ENCODE measurements around the gene CHN2.

Gene CHN2

DNA sequence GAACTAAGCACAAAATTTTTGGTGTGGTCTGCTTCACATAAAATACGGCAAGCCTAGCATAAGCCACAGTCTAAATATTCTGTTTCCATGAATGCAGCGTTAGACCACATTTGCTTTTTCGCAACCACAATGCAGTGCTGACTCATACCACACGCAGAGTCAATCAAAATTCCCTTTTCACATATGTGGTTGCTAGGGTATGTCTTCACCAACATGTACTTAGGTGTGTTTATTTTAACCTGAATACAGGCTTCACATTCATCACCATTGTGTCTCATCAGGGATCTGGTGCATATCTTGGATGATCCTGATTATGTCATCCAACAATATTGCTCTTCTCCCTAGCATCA, 90.8 kb downstream of the CHN2 start:
- DNase-seq (ENCODE audit: low spot score), result no peak

DNA sequence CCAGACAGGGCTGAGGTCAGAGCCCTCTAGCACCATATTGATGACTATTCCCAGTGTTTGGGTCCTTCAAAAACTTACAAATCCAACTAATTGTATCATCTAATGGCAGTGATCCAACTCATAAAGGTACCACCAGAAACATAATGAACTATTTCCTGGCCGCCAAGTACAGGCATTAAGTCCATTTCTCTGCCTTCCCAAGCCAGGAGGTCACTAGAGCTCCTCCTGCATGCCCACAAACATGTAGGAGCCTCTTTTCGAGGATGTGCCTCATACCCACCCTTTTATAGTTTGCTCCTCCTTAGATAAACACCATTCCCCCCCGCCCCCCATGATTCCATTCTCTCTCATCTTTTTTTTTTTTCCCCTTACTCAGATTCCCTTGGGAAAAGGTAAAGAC, 91.3 kb downstream of the CHN2 start:
- no peak for DNase-seq (ENCODE audit: low spot score)

DNA sequence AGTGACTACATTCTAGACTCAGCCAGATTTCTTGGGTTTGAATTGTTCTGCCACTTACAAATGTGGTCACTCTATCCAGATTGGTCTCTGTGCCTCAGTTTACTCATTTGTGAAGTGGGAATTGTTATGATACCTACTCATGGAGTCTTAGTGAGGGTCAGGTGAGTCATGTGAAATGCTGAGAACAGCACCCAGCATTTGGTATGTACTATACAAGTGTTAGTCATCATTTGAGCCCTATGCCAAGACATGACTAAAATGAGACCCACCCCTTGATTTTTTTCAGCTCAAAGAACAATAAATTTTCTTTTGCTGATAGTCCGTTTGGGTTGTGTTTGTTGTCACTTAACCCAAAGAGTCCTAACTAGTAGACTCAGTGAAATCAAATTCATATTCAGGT, 92.8 kb downstream of the CHN2 start:
- no peak for DNase-seq (ENCODE audit: low spot score)

DNA sequence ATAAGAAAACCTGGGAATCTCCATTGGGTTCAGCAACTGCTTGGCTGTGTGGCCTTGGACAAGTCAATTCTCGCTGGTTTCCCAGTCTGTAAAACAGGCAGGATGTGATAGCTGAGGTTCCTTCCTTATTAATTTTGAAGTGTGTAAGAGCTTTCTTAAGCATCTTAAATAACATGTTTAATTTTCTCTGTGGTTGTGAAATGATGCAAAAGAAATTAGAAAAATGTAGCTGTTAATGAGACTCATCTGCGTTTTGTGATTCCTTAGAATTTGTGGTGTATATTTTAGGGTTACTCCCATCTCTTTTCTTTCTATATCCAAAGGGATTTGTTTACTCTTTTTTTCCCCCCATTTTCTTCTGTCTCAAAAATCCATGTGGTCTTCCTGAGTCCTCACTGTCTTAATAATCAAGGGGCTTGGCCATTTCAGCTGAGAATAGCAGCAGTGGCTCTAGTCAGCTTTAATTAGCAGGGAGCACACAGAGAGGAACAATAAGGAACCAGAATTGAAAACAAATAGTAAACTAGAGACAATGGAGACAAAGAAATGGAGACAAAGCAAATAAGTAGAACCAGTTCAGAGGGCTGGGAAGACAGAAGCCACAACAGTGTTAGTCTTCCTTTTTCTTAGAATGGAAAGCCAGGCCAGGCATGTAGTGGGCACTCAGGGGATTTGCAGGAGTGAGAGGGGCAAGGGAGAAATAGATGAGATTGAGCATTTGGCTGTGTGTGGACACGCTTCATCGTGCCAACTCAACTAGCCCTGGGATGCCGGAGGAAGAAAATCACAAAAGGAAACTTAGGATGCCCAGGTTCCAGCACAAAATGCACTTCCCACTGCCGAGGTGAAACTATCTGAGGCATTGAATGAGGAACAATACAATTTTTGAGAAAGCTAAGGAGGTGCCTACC, 93.9 kb downstream of the CHN2 start:
- no peak for DNase-seq (ENCODE audit: low spot score)

DNA sequence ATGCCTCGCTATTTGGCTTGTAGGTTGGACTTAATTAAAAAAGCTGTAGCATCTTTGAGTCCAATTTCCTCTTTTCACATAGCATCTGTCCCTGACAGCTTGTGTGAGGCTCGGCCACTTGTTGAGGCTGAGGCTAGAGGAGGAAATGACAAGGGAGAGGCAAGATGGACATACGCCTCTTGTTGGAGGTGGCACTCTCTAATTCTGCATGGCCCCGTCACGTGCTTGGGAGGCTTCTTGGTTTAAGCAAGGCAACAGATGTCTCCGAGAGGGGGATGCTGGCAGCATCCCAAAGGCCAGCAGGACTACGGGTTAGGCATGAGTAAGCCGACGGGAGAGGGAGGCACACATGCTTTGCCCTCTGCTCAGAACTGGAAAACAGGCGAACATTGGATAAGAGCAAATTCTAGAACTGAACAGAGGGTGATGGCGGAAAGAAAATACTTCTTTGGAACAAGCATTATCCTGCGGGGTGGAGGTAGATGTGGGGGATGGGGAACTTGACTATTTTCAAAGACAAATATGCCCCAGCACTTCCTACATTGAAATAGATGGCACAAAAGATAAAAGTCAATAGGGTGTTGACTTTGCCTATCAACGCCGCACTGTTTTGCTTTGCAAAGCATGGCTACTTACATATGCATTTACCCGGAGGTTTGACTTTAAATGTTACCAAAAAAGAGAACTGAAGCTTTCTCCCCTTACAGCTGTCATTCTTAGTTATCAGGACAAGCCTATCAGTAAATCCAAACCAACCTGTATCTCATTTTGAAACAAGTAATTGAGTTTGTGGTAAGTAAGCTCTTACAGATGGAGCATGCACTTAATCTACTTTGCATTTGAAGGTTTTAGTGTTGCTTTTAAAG, 94.8 kb downstream of the CHN2 start:
- peak; percentile 70 for DNase-seq (ENCODE audit: low spot score)

DNA sequence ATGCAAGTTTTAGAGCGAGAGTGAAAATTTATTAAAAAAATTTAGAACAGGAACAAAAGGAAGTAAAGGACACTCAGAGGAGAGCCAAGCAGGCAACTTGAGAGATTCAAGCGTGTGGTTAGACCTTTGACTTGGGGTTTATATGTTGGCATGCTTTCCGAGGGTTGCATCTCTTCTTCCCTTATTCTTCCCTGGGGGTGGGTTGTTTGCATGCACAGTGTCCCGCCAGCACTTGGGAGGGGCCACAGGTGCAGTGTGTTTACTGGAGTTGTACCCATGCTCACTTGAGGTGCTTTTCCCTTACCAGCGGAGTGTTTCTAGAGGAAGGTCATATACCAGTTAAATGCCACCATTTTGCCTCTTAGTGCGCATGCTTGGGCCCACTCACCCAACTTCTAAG, 96.3 kb downstream of the CHN2 start:
- DNase-seq (ENCODE audit: low spot score), result no peak

DNA sequence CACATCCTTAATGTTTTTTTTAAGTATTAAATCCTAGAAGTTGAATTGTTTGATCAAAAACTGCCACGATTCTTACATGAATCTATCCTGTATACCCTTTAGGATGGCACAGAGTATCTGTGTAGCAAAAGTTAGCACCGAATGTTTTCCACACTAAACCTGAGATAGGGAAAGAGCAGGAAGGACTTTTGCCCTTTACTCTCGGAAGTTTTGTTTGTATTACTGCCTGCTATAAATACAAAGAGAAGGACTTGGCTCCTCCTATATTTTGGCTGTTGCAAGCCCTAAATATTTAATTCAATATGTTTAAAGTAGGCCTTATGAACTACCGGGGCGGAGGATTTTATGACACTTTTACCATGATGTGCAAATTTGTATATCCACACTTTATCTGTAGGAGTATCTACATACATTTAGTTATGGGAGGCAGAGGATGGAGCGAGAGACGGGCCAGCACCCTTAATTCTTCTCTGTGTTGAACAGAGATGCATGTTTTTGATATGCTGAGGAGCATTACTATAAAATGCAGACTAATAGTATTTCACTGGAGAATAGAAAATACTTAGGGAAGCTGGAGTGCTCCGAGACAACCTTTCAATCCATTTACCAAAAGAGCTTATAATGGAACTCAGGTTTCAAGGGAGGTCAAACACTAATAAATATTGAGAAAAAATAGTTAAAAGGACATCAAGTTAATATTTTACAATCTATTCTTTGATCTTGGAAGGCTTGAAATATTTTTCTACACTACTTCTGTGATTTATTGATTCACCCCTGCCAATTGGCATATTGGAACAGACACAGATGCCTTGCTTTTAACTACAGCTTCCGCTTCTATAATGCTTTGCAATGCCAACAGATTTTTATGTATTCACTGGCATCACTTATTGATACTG, 97.4 kb downstream of the CHN2 start:
- DNase-seq (ENCODE audit: low spot score), result no peak

DNA sequence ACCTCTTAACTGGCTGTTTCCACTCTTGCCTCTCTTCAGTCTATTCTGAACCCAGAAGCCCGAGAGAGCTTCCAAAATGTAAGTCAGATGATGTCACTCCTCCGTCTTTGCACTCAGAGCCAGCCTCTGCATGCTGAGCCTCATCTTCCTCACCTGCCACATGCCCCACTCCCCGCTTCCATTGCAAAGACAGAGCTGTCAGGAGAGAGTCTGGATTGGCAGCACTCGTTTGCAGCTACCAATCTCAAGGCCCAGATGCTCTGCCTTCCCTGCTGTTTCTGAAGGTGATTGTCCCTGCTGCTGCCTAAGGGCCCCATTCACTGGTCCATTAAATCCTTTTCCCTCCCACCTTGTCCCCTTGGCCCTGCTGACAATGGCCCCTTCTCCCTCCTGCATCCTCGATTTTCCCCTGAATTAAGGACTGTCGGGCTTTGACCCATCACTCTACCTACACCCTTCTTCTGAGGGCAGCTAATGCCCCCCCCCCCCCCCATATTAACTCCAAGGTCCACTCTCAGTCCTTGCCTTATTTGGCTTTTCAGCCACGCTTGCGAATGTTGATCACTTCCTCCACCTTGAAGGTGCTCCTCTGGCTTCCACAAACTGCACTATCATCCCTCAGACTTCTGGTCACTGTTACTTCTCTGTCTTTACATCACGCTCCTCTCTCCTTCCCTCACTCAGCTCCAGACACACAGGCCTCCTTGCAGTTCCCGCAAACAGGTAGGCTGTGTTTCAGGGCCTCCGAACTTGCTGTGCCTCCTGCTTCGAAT, 98.5 kb downstream of the CHN2 start:
- DNase-seq (ENCODE audit: low spot score), result no peak

DNA sequence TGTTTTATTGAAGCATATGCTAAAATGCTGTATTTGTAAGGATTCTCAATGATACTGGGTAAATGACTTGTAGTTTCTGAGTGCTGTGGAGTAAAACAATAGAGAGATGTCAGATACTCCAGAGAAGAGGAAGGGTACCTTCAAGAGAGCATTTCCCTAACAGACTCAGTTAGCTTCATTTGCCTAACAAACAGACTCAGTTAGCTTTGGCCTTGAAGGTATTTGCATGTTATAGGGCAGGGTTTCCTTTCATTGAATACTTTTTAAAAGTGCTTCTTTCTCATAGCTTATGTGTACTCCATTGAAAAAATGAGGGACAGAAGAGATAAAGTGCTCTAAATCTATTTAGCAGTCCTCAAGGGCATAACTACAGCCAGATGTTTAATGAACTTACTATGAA, 101.8 kb downstream of the CHN2 start:
- DNase-seq (ENCODE audit: low spot score), result no peak

DNA sequence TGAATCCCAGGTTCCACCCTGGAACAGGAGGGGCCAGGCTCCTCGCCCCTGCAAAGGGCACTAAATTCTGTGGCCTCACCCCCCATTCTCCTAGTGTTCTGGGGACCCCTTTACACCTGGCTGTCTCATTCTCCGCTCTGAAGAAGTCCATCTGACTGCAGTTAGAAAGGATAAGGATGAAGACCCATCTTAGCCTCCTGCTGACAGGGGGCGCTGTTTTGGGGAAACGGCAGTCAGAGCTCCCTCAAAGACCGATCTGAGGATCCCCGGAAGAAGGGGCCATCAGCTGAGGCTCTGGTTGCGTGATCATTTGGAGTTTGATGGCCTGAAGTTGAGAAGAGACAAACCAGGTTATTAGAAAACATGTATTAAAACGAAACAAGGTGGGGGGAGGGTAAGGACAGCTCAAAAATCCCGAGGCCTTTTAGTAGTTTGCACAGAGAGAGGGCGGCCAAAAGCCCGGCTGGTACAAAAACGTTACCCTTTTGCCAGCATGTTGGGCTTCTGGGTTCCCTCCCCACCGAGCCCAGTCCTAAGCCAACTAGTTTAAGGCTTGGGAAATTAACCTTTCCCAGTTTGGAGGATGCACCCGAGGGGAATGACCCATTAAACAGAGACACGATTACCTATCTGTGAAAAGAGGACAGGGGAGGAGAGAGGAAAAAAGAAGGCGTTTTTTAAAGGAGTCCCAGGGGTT, 102.8 kb downstream of the CHN2 start:
- DNase-seq (ENCODE audit: low spot score), result no peak

DNA sequence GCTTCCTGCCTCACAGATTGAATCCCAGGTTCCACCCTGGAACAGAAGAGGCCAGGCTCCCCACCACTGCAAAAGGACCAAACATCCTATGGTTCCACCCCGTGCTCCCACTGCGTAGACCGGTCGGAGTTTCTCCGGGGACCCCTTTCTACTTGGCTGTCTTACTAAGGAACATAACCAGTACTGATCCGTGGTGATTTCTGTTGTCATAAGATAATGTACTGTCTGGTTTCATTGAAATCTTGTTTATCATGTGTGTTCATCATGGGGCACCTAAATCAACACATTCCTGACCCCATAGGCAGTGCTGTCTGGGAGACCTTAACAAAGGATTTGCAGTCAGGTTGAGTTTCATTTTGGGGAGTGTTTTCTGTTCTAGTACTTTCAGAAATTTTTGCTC, 104.5 kb downstream of the CHN2 start:
- DNase-seq (ENCODE audit: low spot score), result no peak

DNA sequence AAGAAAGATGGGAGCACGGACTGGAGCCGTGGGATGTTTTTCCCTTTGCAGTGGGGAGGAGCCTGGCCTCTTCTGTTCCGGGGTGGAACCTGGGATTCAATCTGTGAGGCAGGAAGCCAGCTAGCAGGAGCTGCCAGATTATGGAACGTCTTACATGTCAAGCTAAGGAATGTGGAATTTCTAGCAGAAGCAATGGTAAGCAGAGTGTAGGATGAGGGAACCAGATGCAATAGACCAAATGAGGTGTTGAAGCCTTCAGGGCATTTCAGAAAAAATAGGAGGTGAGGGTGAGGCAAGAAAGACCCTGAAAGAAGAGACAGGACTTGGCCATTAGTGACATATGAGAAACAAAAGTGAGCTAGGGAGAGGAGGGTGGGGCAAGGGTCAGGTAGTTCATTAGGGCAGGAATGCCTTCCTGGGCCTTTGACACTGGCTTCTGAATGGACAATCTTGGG, 105.5 kb downstream of the CHN2 start:
- no peak for DNase-seq (ENCODE audit: low spot score)

DNA sequence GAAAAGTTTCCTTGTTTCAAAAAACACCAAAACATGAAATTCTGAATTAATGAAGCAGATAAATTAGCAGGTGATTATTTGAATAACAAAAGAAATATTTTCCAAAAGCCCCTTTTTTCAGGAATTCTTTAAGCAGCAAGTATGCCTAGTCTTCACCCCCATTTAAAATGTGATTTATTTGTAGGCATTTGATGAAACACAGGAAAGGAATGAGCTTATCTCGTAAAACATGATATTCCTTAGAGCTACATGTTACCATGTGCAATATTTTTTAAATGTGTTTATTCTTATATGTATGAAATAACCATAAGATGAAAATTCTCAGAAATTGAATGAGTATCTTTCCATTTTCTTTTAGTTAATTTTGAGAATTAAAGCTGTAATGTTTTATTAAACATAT, 106.1 kb downstream of the CHN2 start:
- DNase-seq (ENCODE audit: low spot score), result no peak

DNA sequence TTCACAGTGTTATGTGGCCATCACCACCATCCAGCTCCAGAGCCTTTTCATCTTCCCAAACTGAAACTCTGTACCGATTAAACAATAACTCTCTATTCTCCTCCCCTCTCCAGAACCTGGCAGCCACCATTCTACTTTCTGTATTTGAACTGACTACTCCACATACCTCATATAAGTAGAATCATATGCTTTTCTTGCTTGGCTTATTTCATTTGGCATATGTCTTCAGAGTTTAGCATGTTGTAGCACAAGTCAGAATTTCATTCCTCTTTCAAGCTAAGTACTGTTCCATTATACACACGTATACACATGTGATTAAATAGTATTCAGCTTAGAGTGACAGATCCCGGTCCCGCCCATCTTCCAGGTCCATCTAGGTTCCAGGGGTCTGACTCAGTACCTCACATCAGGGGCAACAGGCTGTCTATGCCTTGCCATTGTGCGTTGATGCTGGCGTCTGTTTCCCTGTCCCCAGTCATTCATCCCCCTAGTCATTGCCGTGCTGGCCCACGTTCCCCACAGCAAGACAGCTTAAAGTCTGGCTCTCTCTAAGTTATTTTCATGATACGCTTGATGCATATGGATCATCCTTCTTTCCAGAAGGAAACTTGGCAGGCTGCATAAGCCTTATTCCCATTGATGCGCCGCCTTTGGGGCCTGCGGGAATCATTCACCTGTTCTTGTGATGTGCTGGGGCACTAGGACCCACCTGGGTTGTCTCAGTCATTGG, 108.3 kb downstream of the CHN2 start:
- DNase-seq (ENCODE audit: low spot score), result no peak

DNA sequence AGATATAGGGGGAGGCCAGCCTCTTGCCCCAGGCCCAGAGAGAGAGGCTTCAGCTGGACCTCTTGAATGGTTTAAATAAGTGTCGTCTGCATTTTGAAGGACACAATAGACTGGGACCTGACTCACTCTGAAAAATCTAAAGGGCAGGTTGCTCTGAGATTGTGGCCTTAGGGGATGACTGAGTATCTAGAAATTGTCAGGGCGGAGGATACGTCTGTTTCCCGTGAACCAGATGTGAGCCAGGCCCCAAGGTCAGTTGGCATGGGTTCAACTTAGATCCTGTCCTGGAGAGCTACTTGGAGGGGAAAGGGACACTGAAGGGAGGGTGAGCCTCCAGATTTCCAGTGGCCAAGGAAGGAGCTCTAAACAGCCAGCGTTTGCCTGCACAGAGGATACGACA, 110.2 kb downstream of the CHN2 start:
- DNase-seq (ENCODE audit: low spot score), result no peak

DNA sequence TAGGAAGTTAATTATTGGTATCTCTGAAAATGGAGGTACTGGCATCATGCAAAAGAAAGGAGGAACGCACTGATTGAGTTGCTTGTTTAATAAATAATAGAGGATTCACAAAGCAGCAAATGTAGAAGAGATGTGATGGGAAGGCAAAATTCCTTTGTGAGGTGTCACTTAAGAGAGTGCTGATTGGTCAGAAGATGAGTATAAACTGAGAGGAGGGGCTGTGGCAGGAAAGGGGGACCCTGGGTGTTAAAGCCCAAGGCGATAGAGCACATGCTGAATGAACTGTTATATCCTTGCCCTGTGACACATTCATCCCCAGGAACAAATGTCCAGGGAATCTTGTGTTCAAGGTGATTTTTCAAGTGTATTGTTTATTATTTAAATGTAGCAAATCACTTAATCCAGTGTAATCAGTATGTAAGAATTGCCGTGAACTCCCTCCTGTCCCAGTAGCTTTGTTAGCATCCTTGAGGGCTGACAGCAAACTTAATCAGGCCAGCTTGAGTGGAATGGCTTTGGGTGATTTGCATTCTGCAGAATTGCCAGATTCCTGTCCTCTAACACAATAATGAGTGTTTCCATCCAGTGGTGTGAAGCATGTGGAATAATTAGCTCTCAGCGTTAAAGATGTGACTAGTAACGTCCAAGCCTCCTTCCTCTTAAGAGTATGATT, 111.9 kb downstream of the CHN2 start:
- no peak for DNase-seq (ENCODE audit: low spot score)

DNA sequence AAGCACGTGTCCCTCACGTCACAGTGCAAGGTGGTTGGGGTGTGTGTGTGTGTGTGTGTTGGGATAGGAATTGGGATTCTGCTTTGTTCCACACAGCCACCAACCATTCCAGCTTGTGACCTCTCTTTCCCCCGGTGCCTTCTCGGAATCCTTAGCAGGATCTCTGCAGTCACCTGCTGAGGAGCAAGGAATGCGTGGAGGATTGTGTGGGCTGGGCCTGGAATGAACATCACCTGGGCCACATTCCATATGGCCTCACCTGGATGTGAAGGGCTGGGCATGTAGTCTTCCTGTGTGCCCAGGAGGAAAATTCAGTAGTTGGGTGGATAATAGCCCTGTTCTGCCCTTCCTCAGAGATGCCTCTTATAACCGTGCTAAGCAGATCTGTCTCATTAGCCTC, 113.8 kb downstream of the CHN2 start:
- no peak for DNase-seq (ENCODE audit: low spot score)

DNA sequence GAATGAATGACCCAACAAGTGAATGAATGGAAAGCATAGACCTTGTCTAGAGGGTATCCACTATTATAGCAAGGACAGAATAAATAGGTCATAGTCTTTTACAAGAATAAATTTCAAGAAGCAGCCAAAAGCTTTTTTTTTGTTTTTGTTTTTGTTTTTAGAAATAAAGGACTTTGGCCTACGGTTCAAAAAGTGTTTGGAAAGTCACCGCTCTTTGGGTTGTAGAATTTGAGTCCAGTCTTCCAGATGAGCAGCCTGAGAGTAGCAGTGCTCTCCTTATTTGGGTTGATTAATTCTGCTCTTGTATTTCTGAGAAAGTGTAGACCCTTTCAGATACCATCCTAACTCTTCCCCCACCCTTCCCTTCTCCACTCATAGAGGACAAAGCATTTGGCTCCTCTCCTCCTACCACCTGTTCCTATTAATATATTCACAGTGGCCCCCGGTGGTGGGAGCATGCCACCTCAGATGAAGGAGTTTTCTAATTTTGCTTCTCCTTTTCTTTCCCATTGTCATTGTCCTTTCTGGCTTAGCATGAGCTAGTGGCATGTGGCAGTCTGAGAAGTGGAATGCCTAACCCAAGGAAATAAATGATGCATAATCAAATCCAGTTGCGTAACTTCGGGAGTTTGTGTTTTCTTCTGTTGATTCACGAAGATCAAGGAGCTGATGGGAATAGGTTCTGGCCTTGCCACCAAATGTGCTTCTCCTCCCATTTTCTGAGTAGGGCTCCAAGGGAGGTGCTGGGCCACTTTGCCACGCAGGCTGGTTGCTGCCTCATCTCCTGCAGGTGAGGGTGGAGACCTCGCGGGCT, 114.7 kb downstream of the CHN2 start:
- no peak for DNase-seq (ENCODE audit: low spot score)

DNA sequence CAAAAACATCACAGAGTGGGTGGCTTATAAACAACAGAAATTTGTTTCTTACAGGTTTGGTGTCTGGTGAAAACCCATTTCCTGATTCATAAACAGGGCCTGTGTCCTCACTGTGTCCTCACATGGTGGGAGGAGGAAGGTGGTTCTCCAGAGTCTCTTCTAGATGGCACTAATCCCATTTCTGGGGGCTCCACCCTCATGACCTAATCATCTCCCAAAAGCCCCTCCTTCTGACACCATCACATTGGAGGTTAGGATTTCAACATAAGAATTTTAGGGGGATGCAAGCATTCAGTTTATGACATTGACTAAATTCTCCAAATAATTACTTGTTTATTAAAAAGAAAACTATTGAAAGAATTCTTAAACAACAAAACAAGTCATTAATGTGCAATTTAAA, 116.0 kb downstream of the CHN2 start:
- DNase-seq (ENCODE audit: low spot score), result no peak
